ENCODE data around the gene CACNA1C. TPM values are rescaled to one million over a fixed set of nuclear protein-coding genes. Genes with fewer than 3 reads are reported as not detected.

CACNA1C gene
- total and polyA plus RNA-seq, 10 of the 15 experiments (the other 5 are each of a cell fraction or from before 2014, with no cell fraction given): under 0.01 to 0.15 (median 0.09) TPM; not detected in 5

GRCh38 chr12:2236506-2237294 is 183.9 kb downstream of the CACNA1C start (continued):
- TF ChIP-seq EGR1 (IDR thresholded peaks at IDR 0.05; ENCODE audit: borderline replicate concordance in 1 of 2, low read depth in 2 of 2, low read length in 2 of 2): no peak
- no peak for TF ChIP-seq FOXK2 (IDR thresholded peaks at IDR 0.05)
- no peak for TF ChIP-seq JUND (IDR thresholded peaks at IDR 0.05; ENCODE audit: low read depth, low read length)
- TF ChIP-seq SIN3A (IDR thresholded peaks at IDR 0.05; ENCODE audit: low read depth, low read length): no peak
- TF ChIP-seq TAF1 (IDR thresholded peaks at IDR 0.05; ENCODE audit: borderline replicate concordance, low read depth, low read length): no peak
- no peak for TF ChIP-seq BCLAF1 (IDR thresholded peaks at IDR 0.05)
- TF ChIP-seq MYB (IDR thresholded peaks at IDR 0.05; ENCODE audit: borderline replicate concordance, low read depth, low read length): no peak
- TF ChIP-seq CHD2 (IDR thresholded peaks at IDR 0.05; ENCODE audit: borderline replicate concordance, low read depth, low read length): no peak
- no peak for TF ChIP-seq ZNF24 (IDR thresholded peaks at IDR 0.05)
- no peak for TF ChIP-seq ZNF622 (IDR thresholded peaks at IDR 0.05)
- TF ChIP-seq PAX5 (IDR thresholded peaks at IDR 0.05; ENCODE audit: borderline replicate concordance, low read depth, low read length): no peak
- no peak for TF ChIP-seq CUX1 (IDR thresholded peaks at IDR 0.05; ENCODE audit: insufficient replicate concordance, low read depth, low read length)
- no peak for TF ChIP-seq EZH2 (IDR thresholded peaks at IDR 0.05; ENCODE audit: borderline replicate concordance, control insufficient read depth, low read depth, low read length)

Data from GM12878 (cell line).